Kidney (tissue), 14 donors: ENCODE measurements around the gene ZSCAN22. TPM values are rescaled to one million over a fixed set of nuclear protein-coding genes. Genes with fewer than 3 reads are reported as not detected.
"Not testable (repeated sequence)": the region's sequence is repeated elsewhere in the genome, so short reads cannot be mapped to it uniquely, and the experiment has no call there.

ENCODE experiments used
- DNase-seq, 5 donors: peaks; one replicate each; pipeline ENCODE4 v3.0.0-alpha.2; 2013 to 2020
- FAIRE-seq: peaks from 2 replicates; lab custom pipeline; 2012; peaks lifted over from hg19 to GRCh38; lab: Jason Lieb, UNC
- H3K27ac ChIP-seq, 2 donors: one replicate each; pipeline ENCODE4 v1.7.0; 2013; ENCODE audit warnings: low read depth in 2 of 2, low read length in 2 of 2, inconsistent platforms in 1 of 2
- H3K27me3 ChIP-seq: one replicate; pipeline ENCODE4 v1.7.1; 2013; ENCODE audit warnings: low read length, inconsistent platforms; ENCODE audit not compliant: control insufficient read depth, insufficient read depth
- H3K36me3 ChIP-seq, 3 donors: one replicate each; pipeline versions ENCODE4 v1.7.0 to v1.7.1; 2013; ENCODE audit warnings: low read length in 3 of 3, control low read depth in 1 of 3, inconsistent platforms in 1 of 3; ENCODE audit not compliant: insufficient read depth in 3 of 3, control insufficient read depth in 2 of 3
- H3K4me1 ChIP-seq, 3 donors: one replicate each; pipeline versions ENCODE4 v1.7.0 to v1.7.1; 2013; ENCODE audit warnings: low read length in 3 of 3, inconsistent platforms in 1 of 3, low read depth in 1 of 3; ENCODE audit not compliant: control insufficient read depth in 2 of 3, insufficient read depth in 2 of 3
- H3K4me3 ChIP-seq, 3 donors: one replicate each; pipeline versions ENCODE4 v1.7.0 to v1.8.1; 2013; ENCODE audit warnings: low read length in 3 of 3, control low read depth in 1 of 3, inconsistent platforms in 1 of 3
- H3K9ac ChIP-seq, 3 donors: one replicate each; pipeline versions ENCODE4 v1.7.0 to v1.7.1; 2013; ENCODE audit warnings: low read length in 3 of 3, control low read depth in 1 of 3, inconsistent platforms in 1 of 3
- H3K9me3 ChIP-seq, 3 donors: one replicate each; pipeline versions ENCODE4 v1.7.0 to v1.7.1; 2013; ENCODE audit warnings: low read length in 3 of 3, control low read depth in 1 of 3, inconsistent platforms in 1 of 3; ENCODE audit not compliant: control insufficient read depth in 2 of 3, insufficient read depth in 1 of 3
- intact Hi-C: fragments of 100-400 bp; cut with DNase I; formaldehyde crosslinking; loops from one replicate; pipeline ENCODE4 v1.11.1; 2022
- polyA plus RNA-seq: library from polyadenylated mRNA; stranded (reverse); fragments of 350-450 nt; fragmentation: Illumina TruSeq; extraction: RNeasy Lipid Tissue Mini Kit (QIAGEN cat#74804); gene quantifications from one replicate; pipeline ENCODE4 v1.2.3, GENCODE V29; 2014; ENCODE audit warnings: low read depth, low replicate concordance; ENCODE audit not compliant: insufficient read depth
- total RNA-seq: library from RNA; stranded (reverse); fragmentation: NEBNext Ultra II Directional; extraction: Animal tissue kit (Norgen Biotek cat#: 25700); gene quantifications from one replicate; pipeline ENCODE4 v1.2.1, GENCODE V29; 2021
- TF ChIP-seq, protein P1 (sequence below): IDR thresholded peaks from 3 replicates; pipeline ENCODE4 v1.5.1; 2012; ENCODE audit warnings: mild to moderate bottlenecking, moderate library complexity, borderline replicate concordance; ENCODE audit not compliant: insufficient read depth; ENCODE audit errors: extremely low read depth
- donor health status: control.
- donor health status: control.
- donor health status: control.
- donor health status: control.
- donor health status: control.
- donor health status: DM: yes; HTN: yes; CAD: no.
- donor health status: Normal renal cell carcinoma (clear cell type).

ZSCAN22 gene
- total and polyA plus RNA-seq, 2 donors from 2014 or later, result 1.1 to 3.3 TPM

DNA sequence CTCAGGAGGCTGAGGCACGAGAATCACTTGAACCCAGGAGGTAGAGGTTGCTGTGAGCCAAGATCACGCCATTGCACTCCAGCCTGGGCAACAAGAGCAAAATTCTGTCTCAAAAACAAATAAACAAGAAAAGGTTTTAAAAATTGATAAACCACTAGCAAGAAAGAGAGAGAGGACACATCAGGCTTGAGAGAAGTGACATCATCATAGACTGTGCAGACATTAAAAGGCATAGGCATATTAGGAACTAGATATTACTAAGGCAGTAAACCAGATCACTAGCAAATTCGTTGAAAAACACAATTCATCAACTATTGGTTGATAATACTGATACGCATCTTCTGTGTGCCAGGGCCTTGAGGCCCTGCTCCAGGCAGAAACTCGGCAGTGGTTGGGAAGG is 18.8 kb downstream of the ZSCAN22 start:
- no peak for FAIRE-seq

DNA sequence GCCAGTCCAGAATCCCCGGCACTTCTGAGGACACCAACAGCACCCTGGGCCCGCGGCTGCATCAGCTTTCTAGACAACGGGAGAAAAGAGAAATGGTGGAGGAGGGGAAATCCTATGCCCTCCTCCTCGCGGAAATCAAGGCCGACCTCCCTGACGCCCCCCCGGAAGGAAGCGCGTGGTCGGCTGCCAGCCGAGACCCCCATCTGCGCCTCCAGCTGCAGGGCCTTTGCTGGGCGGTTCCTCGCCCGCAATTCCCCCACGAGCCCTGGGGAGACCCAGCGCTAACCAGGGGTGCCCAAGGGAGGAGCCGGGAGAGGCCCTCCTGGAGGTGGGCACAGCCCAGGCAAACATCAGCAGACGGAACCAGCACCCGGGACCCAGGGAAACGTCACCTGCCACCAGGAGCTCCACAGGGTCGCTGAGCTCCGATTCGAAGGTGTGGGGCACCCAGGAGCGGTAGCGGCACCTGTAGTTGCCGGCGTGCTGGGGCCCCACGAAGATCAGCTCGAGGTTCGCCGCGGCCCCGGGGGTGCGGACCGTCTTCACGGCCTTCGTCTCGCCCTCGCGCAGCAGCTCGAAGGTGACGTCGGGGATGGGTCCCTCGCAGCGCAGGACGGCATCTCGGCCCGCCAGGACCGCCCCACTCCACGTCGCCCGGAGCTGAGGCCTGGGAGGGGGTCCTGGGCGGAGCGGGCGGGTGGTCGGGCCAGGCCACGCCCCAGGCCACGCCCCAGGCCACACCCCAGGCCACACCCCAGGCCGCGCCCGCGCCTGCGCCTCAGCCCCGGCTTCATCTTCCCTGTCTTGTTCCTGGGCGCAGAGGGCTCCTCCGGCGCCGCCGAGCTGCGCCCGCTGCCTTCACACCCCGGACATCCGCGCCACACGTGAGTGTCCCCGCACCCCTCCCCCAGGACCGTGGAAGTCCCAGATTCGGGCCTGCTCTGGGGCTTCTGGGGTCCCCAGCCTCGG is 20.5 kb downstream of the ZSCAN22 start:
- FAIRE-seq, result no peak
- Histone ChIP-seq H3K27me3 (peaks cover 20% of the 10 kb centered on the region), H3K4me3 (peak overlapping the region in 2 of 3 donors; percentile 44 to 52), H3K36me3 (no peaks in the 10 kb centered on the region), H3K27ac (peak overlapping the region; percentile 11 to 37), H3K9ac (peak overlapping the region in 1 of 3 donors; percentile 7), H3K4me1 (peaks cover 0 to 8% (median 0%) of the 10 kb centered on the region in 3 donors), H3K9me3 (no peaks in the 10 kb centered on the region)
- intact Hi-C loops, result no loop called here
- TF ChIP-seq, protein P1, sequence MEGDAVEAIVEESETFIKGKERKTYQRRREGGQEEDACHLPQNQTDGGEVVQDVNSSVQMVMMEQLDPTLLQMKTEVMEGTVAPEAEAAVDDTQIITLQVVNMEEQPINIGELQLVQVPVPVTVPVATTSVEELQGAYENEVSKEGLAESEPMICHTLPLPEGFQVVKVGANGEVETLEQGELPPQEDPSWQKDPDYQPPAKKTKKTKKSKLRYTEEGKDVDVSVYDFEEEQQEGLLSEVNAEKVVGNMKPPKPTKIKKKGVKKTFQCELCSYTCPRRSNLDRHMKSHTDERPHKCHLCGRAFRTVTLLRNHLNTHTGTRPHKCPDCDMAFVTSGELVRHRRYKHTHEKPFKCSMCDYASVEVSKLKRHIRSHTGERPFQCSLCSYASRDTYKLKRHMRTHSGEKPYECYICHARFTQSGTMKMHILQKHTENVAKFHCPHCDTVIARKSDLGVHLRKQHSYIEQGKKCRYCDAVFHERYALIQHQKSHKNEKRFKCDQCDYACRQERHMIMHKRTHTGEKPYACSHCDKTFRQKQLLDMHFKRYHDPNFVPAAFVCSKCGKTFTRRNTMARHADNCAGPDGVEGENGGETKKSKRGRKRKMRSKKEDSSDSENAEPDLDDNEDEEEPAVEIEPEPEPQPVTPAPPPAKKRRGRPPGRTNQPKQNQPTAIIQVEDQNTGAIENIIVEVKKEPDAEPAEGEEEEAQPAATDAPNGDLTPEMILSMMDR, result no peak
- peak; percentile 25 to 93 (median 59) for DNase-seq

More for the DNA sequence above, 18.8 kb downstream of the ZSCAN22 start:
- peaks cover 0 to 6% (median 0%) of the 10 kb centered on the region in 3 donors for H3K4me1 ChIP-seq
- DNase-seq, result no peak
- TF ChIP-seq, protein P1, result no peak
- intact Hi-C loops, result no loop called here
- H3K9me3 ChIP-seq, result no peaks in the 10 kb centered on the region
- H3K9ac ChIP-seq, result no peak overlapping the region
- no peak overlapping the region for H3K27ac ChIP-seq
- peaks cover 0 to 2% (median 0%) of the 10 kb centered on the region in 3 donors for H3K36me3 ChIP-seq
- no peak overlapping the region for H3K4me3 ChIP-seq
- peaks cover 20% of the 10 kb centered on the region for H3K27me3 ChIP-seq

DNA sequence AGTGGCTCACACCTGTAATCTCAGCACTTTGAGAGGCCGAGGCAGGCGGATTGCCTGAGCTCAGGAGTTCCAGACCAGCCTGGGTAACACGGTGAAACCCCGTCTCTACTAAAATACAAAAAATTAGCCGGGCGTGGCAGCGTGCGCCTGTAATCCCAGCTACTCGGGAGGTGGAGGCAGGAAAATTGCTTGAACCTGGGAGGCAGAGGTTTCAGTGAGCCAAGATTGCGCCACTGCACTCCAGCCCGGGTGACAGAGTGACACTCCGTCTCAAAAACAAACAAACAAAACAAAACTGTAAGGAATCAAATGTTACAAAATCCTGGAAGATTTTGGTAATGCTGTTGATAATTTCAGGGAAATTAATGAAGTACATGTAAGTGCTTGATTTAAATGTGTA is 21.3 kb downstream of the ZSCAN22 start:
- DNase-seq, H3K4me1 ChIP-seq, intact Hi-C loops, H3K9me3 ChIP-seq, FAIRE-seq, H3K36me3 ChIP-seq, H3K27ac ChIP-seq: not testable (repeated sequence)
- H3K9ac ChIP-seq, result peak overlapping the region in 1 of 3 donors; percentile 7
- H3K27me3 ChIP-seq, result peaks cover 23% of the 10 kb centered on the region
- peak overlapping the region in 2 of 3 donors; percentile 34 to 52 for H3K4me3 ChIP-seq

DNA sequence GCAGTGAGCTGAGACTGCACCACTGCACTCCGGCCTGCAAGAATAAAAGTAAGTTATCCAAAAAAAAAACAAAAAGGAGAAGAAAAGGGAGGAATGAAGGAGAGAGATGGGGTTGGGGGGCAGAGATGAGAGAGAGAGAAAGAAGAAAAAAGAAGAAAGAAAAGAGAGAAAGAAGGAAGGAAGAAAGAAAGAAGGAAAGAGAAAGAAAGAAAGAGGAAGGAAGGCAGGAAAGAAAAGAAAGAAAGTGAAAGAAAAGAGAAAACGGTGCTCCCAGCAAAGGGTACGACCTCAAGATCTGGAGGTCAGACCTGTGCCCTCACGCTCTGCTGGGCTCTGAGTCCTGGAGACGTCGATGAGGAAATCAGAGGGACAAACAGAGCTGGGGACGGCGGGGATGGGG is 22.8 kb downstream of the ZSCAN22 start:
- H3K27ac ChIP-seq, result no peak overlapping the region
- DNase-seq (no peak), FAIRE-seq (no peak)
- TF ChIP-seq, protein P1, result no peak
- intact Hi-C loops, result no loop called here
- peaks cover 0 to 8% (median 0%) of the 10 kb centered on the region in 3 donors for H3K4me1 ChIP-seq
- no peak overlapping the region for H3K9ac ChIP-seq
- H3K36me3 ChIP-seq, result no peaks in the 10 kb centered on the region
- H3K27me3 ChIP-seq, result peaks cover 23% of the 10 kb centered on the region
- H3K9me3 ChIP-seq, result no peaks in the 10 kb centered on the region
- H3K4me3 ChIP-seq, result no peak overlapping the region
